GM23248 (cell line): ENCODE data around the gene ETFA. TPM values are rescaled to one million over a fixed set of nuclear protein-coding genes. Genes with fewer than 3 reads are reported as not detected.

ENCODE experiments used
- DNase-seq: peaks from one replicate; pipeline ENCODE4 v3.0.0-alpha.2; 2015
- H2AFZ ChIP-seq: fragments of 200-600 bp; sonication (generic); 2 replicates; pipeline ENCODE4 v1.6.1; 2016; ENCODE audit warnings: antibody characterized with exemption
- H3F3A ChIP-seq: fragments of 200-600 bp; sonication (generic); 2 replicates; pipeline ENCODE4 v1.6.1; 2016; ENCODE audit warnings: mild to moderate bottlenecking, antibody characterized with exemption, mixed run types; ENCODE audit not compliant: insufficient read depth
- H3K27ac ChIP-seq: fragments of 200-600 bp; sonication (generic); 2 replicates; pipeline ENCODE4 v1.5.1; 2016; ENCODE audit warnings: mild to moderate bottlenecking
- H3K27me3 ChIP-seq: fragments of 200-600 bp; sonication (generic); replicated peaks from 2 replicates; pipeline ENCODE4 v1.6.1; 2016; ENCODE audit warnings: mild to moderate bottlenecking; ENCODE audit not compliant: insufficient read depth
- H3K36me3 ChIP-seq: fragments of 200-600 bp; sonication (generic); 2 replicates; pipeline ENCODE4 v1.6.1; 2016; ENCODE audit warnings: low read depth, mild to moderate bottlenecking
- H3K4me1 ChIP-seq: fragments of 200-600 bp; sonication (generic); 2 replicates; pipeline ENCODE4 v1.6.1; 2016; ENCODE audit warnings: mild to moderate bottlenecking; ENCODE audit not compliant: insufficient read depth
- H3K4me2 ChIP-seq: fragments of 200-600 bp; sonication (generic); one replicate; pipeline ENCODE4 v1.6.1; 2016; ENCODE audit warnings: mild to moderate bottlenecking; ENCODE audit not compliant: unreplicated experiment
- H3K4me3 ChIP-seq: fragments of 200-600 bp; sonication (generic); 2 replicates; pipeline ENCODE4 v1.5.1; 2016; ENCODE audit warnings: mild to moderate bottlenecking
- H3K79me2 ChIP-seq: fragments of 200-600 bp; sonication (generic); 2 replicates; pipeline ENCODE4 v1.6.1; 2016; ENCODE audit warnings: mild to moderate bottlenecking; ENCODE audit not compliant: insufficient read depth
- H3K9ac ChIP-seq: fragments of 200-600 bp; sonication (generic); 2 replicates; pipeline ENCODE4 v1.6.1; 2016; ENCODE audit warnings: mild to moderate bottlenecking
- H3K9me2 ChIP-seq: fragments of 200-600 bp; sonication (generic); 2 replicates; pipeline ENCODE4 v1.6.1; 2016; ENCODE audit warnings: mixed run types, mild to moderate bottlenecking, moderate library complexity; ENCODE audit not compliant: insufficient read depth
- H3K9me3 ChIP-seq: fragments of 200-600 bp; sonication (generic); one replicate; pipeline ENCODE4 v1.6.1; 2017; ENCODE audit warnings: low read depth
- H4K20me1 ChIP-seq: fragments of 200-600 bp; sonication (generic); 2 replicates; pipeline ENCODE4 v1.6.0; 2016; ENCODE audit not compliant: insufficient read depth
- EZH2 ChIP-seq: fragments of 200-600 bp; sonication (generic); IDR thresholded peaks from 2 replicates; pipeline ENCODE4 v1.6.1; 2018; ENCODE audit warnings: antibody characterized with exemption, mild to moderate bottlenecking; ENCODE audit not compliant: insufficient read depth, poor library complexity, severe bottlenecking
- EZH2phosphoT487 ChIP-seq: fragments of 200-600 bp; sonication (generic); IDR thresholded peaks from 2 replicates; pipeline ENCODE4 v1.6.1; 2018; ENCODE audit warnings: antibody characterized with exemption, moderate library complexity, mild to moderate bottlenecking, low read depth; ENCODE audit not compliant: insufficient read depth
- WGBS, 2 experiments: methylation state at CpG; one replicate each; pipeline ENCODE4 v1.1.6; 2015 to 2017; ENCODE audit warnings: low lambda C conversion rate in 2 of 2, low coverage in 1 of 2; ENCODE audit errors: missing lambda C conversion rate in 2 of 2; 5-methylcytosine and 5-hydroxymethylcytosine counted together
- in situ Hi-C: fragments of 300-500 bp; cut with MboI; formaldehyde crosslinking; loops from 2 replicates; pipeline ENCODE4 v1.15.0; 2020
- polyA plus RNA-seq: library from polyadenylated mRNA; unstranded; fragments of >200 nt; fragmentation: Nextera tagmentation; extraction: Ambion mirVana; gene quantifications from 2 replicates; pipeline ENCODE4 v1.2.1, GENCODE V29; 2016
- total RNA-seq: library from RNA; depleted of rRNA; stranded (reverse); fragments of >200 nt; shearing (Covaris generic); gene quantifications from 2 replicates; pipeline ENCODE4 v1.2.3, GENCODE V29; 2014

Gene ETFA
- total and polyA plus RNA-seq, 2 experiments from 2014 or later, result 94.8 to 141 TPM

- Histone ChIP-seq H3K4me3 (peak overlapping the region; percentile 47; the same call in 1 of the 2 replicates), H3K9me2 (no peaks in the 10 kb centered on the region), H3K9me3 (no peaks in the 10 kb centered on the region), H3K4me1 (peaks cover 3% of the 10 kb centered on the region), H3K4me2 (peak overlapping the region; percentile 57), H3K27ac (no peak overlapping the region), H3K36me3 (no peaks in the 10 kb centered on the region), H4K20me1 (no peaks in the 10 kb centered on the region), H3K9ac (peak overlapping the region; percentile 28), H3F3A (no peaks in the 10 kb centered on the region), H2AFZ (peak overlapping the region; percentile 63), H3K79me2 (no peaks in the 10 kb centered on the region), H3K27me3 (no peaks in the 10 kb centered on the region)
- TF ChIP-seq EZH2 (no peak), EZH2phosphoT487 (no peak)
- in situ Hi-C loops, result no loop called here
- peak; percentile 92 for DNase-seq
- 20 to 27% methylated on average over 24 to 34 of the region's 34 CpGs for WGBS, 2 experiments
These were observed 120.3 kb downstream of the ETFA start for GRCh38 chr15:76190751-76191538.

- DNase-seq, result no peak
- Histone ChIP-seq H3F3A (0 out of 2 replicates have a peak, but pooled peaks cover 3% of the 10 kb centered on the region), H3K9me2 (no peaks in the 10 kb centered on the region), H2AFZ (no peak overlapping the region), H4K20me1 (no peaks in the 10 kb centered on the region), H3K4me2 (no peak overlapping the region), H3K9ac (peak overlapping the region; percentile 28; the same call in 1 of the 2 replicates), H3K79me2 (no peaks in the 10 kb centered on the region), H3K36me3 (no peaks in the 10 kb centered on the region), H3K9me3 (no peaks in the 10 kb centered on the region), H3K27me3 (no peaks in the 10 kb centered on the region), H3K4me1 (peaks cover 10% of the 10 kb centered on the region), H3K27ac (no peak overlapping the region), H3K4me3 (peak overlapping the region; percentile 47; the same call in 1 of the 2 replicates)
- in situ Hi-C loops, result no loop called here
- 67 to 69% methylated on average over 12 of the region's 12 CpGs for WGBS, 2 experiments
- no peak for TF ChIP-seq EZH2
- TF ChIP-seq EZH2phosphoT487, result no peak
These were observed 121.2 kb downstream of the ETFA start for GRCh38 chr15:76190070-76190564.

GRCh38 chr15:76189106-76189505, 122.2 kb downstream of the ETFA start:
- in situ Hi-C loops, result no loop called here
- H3K9me3 ChIP-seq, result no peaks in the 10 kb centered on the region
- H4K20me1 ChIP-seq, result no peaks in the 10 kb centered on the region
- no peaks in the 10 kb centered on the region for H3K27me3 ChIP-seq
- WGBS, 2 experiments, result 85 to 100% methylated on average over 1 to 2 of the region's 2 CpGs
- H3K27ac ChIP-seq, result no peak overlapping the region
- no peak overlapping the region for H3K4me2 ChIP-seq
- no peak for TF ChIP-seq EZH2
- no peaks in the 10 kb centered on the region for H3K9me2 ChIP-seq
- peaks cover 10% of the 10 kb centered on the region for H3K4me1 ChIP-seq
- no peak for DNase-seq
- H3K9ac ChIP-seq, result no peak overlapping the region
- no peaks in the 10 kb centered on the region for H3K79me2 ChIP-seq
- H3K4me3 ChIP-seq, result no peak overlapping the region
- H2AFZ ChIP-seq, result no peak overlapping the region
- 0 out of 2 replicates have a peak, but pooled peaks cover 4% of the 10 kb centered on the region for H3F3A ChIP-seq
- no peaks in the 10 kb centered on the region for H3K36me3 ChIP-seq

- in situ Hi-C loops, result no loop called here
- Histone ChIP-seq H3K4me2 (no peak overlapping the region), H3K4me3 (no peak overlapping the region), H3K36me3 (no peaks in the 10 kb centered on the region), H3K27ac (no peak overlapping the region), H3K79me2 (no peaks in the 10 kb centered on the region), H3F3A (0 out of 2 replicates have a peak, but pooled peaks cover 4% of the 10 kb centered on the region), H3K27me3 (no peaks in the 10 kb centered on the region), H2AFZ (no peak overlapping the region), H4K20me1 (no peaks in the 10 kb centered on the region), H3K9me2 (no peaks in the 10 kb centered on the region), H3K4me1 (peaks cover 17% of the 10 kb centered on the region), H3K9ac (no peak overlapping the region), H3K9me3 (no peaks in the 10 kb centered on the region)
- no peak for DNase-seq
- no peak for TF ChIP-seq EZH2phosphoT487
- no peak for TF ChIP-seq EZH2
- 68 to 71% methylated on average over 4 of the region's 4 CpGs for WGBS, 2 experiments
These were observed 124.1 kb downstream of the ETFA start for GRCh38 chr15:76187163-76187562.
